ENCODE results near the gene ASCL5. TPM values are rescaled to one million over a fixed set of nuclear protein-coding genes. Genes with fewer than 3 reads are reported as not detected.

The ASCL5 gene
- total RNA-seq, 1 donor from 2014 or later = not detected

GRCh38 chr1:201141418-201141817 is 14.4 kb upstream of the ASCL5 start:
- intact Hi-C loops (cut with DNase I) = no loop called here
- H3K36me3 ChIP-seq = peaks cover 0 to 60% of the 10 kb centered on the region in 2 donors
- TF ChIP-seq POLR2AphosphoS5 (IDR thresholded peaks at IDR 0.05; ENCODE audit: insufficient read depth in 1 of 2, low read depth in 1 of 2) = no peak
- no peak for TF ChIP-seq POLR2A (IDR thresholded peaks at IDR 0.05)
- H3K4me1 ChIP-seq = peaks cover 33% of the 10 kb centered on the region
- no peak overlapping the region for H3K4me3 ChIP-seq
- H3K27me3 ChIP-seq = no peaks in the 10 kb centered on the region
- H3K27ac ChIP-seq = no peak overlapping the region
- DNase-seq (ENCODE audit: extremely low spot score in 2 of 2) = no peak
- no peaks in the 10 kb centered on the region for H3K9me3 ChIP-seq

- Histone ChIP-seq H3K36me3 (peaks cover 0 to 57% of the 10 kb centered on the region in 2 donors), H3K4me1 (peaks cover 34% of the 10 kb centered on the region), H3K27ac (no peak overlapping the region), H3K9me3 (no peaks in the 10 kb centered on the region), H3K27me3 (no peaks in the 10 kb centered on the region), H3K4me3 (no peak overlapping the region)
- intact Hi-C loops (cut with DNase I) = no loop called here
- TF ChIP-seq CTCF (IDR thresholded peaks at IDR 0.05) (no peak), POLR2AphosphoS5 (IDR thresholded peaks at IDR 0.05; ENCODE audit: insufficient read depth in 1 of 2, low read depth in 1 of 2) (no peak), POLR2A (IDR thresholded peaks at IDR 0.05) (no peak)
- no peak for DNase-seq (ENCODE audit: extremely low spot score in 2 of 2)
Observed at GRCh38 chr1:201140941-201141260, 13.9 kb upstream of the ASCL5 start.

DNA sequence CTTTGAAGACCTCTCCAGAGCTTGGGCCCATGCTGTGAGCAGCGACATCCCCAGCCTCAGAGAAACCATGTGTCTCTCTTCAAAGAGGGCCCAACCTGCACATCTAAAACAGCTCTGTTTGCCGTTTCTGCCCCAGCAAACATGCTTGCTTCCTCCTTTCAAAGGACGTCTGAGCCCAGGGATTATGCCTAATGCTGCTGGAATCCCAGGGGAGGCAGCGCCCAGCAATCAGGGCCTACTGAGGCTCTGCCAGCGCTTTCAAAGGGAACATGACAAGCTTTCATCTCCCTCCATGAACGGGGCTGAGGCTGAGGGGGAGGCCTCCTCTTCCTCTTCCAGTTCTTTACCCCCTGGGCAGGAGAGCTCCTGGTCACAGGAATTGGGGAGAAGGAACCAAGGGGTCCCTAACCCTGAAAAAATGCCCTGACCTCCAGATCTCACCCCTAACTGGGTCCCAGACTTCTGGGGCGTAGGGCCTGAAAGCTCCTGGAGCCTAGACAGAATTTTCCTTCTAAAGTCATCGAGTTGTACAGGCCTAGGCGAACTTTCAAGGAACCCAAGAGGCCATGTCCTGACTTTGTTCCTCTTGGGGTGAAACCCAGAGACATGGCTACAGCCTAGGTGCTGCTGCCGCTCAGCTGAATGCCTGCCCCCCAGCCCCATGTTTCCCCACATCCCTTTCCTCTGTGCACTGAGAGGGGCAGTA is 13.4 kb upstream of the ASCL5 start:
- intact Hi-C loops (cut with DNase I) = no loop called here
- peaks cover 0 to 57% of the 10 kb centered on the region in 2 donors for H3K36me3 ChIP-seq

DNA sequence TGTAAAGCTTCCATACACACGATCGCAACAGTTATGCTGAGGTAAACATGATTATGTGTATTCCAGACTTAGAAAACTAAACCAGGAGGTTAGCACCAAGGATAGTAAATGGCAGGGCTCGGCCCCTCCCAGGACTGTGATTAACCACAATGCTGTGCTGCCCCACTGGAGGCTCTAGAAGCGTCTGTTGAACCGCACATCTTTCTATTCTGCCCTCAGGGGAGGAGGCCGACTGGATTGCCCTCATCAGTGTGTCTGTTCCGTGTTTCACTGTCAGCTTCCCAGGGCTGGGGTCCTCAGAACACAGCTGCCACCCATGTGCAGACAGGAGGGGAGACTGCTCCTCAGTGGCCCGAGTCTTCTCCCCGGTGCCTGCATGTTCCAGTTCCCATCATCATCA is 12.8 kb upstream of the ASCL5 start:
- intact Hi-C loops (cut with DNase I) = no loop called here
- peaks cover 0 to 57% of the 10 kb centered on the region in 2 donors for H3K36me3 ChIP-seq

More for the DNA sequence above, 13.4 kb upstream of the ASCL5 start:
- H3K27ac ChIP-seq = no peak overlapping the region
- TF ChIP-seq CTCF (IDR thresholded peaks at IDR 0.05) = no peak
- no peak for TF ChIP-seq POLR2AphosphoS5 (IDR thresholded peaks at IDR 0.05; ENCODE audit: insufficient read depth in 1 of 2, low read depth in 1 of 2)
- no peak for TF ChIP-seq POLR2A (IDR thresholded peaks at IDR 0.05)
- no peaks in the 10 kb centered on the region for H3K9me3 ChIP-seq
- no peak for DNase-seq (ENCODE audit: extremely low spot score in 2 of 2)
- H3K4me1 ChIP-seq = peaks cover 34% of the 10 kb centered on the region
- H3K27me3 ChIP-seq = no peaks in the 10 kb centered on the region
- no peak overlapping the region for H3K4me3 ChIP-seq

GRCh38 chr1:201139306-201139705 is 12.3 kb upstream of the ASCL5 start:
- H3K36me3 ChIP-seq = peaks cover 0 to 57% of the 10 kb centered on the region in 2 donors
- DNase-seq (ENCODE audit: extremely low spot score in 2 of 2) = no peak
- no peaks in the 10 kb centered on the region for H3K27me3 ChIP-seq
- no peak overlapping the region for H3K4me3 ChIP-seq
- peaks cover 34% of the 10 kb centered on the region for H3K4me1 ChIP-seq
- no peaks in the 10 kb centered on the region for H3K9me3 ChIP-seq
- intact Hi-C loops (cut with DNase I) = no loop called here
- no peak for TF ChIP-seq CTCF (IDR thresholded peaks at IDR 0.05)
- H3K27ac ChIP-seq = no peak overlapping the region

More for the DNA sequence above, 12.8 kb upstream of the ASCL5 start:
- no peak for TF ChIP-seq POLR2A (IDR thresholded peaks at IDR 0.05)
- no peak for TF ChIP-seq POLR2AphosphoS5 (IDR thresholded peaks at IDR 0.05; ENCODE audit: insufficient read depth in 1 of 2, low read depth in 1 of 2)
- TF ChIP-seq CTCF (IDR thresholded peaks at IDR 0.05) = no peak
- Histone ChIP-seq H3K9me3 (no peaks in the 10 kb centered on the region), H3K4me1 (peaks cover 34% of the 10 kb centered on the region), H3K4me3 (no peak overlapping the region), H3K27me3 (no peaks in the 10 kb centered on the region), H3K27ac (no peak overlapping the region)
- no peak for DNase-seq (ENCODE audit: extremely low spot score in 2 of 2)

Data from vagina (tissue), 2 donors.